Mesenchymal stem cell (in vitro differentiated cells and primary cell): Measurements from ENCODE around the gene NDUFS7.

ENCODE experiments used
- DNase-seq: peaks from one replicate; pipeline ENCODE4 v3.0.0-alpha.2; 2013
- H2AFZ ChIP-seq: one replicate; pipeline ENCODE4 v1.6.1; 2013; ENCODE audit warnings: low read depth, mild to moderate bottlenecking, control low read depth, inconsistent platforms, low read length, moderate library complexity
- H2AK5ac ChIP-seq: 2 replicates; pipeline ENCODE4 v1.6.1; 2013; ENCODE audit warnings: low read length, moderate library complexity, mild to moderate bottlenecking, inconsistent platforms; ENCODE audit not compliant: severe bottlenecking
- H2BK120ac ChIP-seq: one replicate; pipeline ENCODE4 v1.6.1; 2013; ENCODE audit warnings: low read depth, mild to moderate bottlenecking, inconsistent platforms, low read length, moderate library complexity
- H2BK12ac ChIP-seq, 2 experiments: one replicate each; pipeline ENCODE4 v1.6.1; 2013; ENCODE audit warnings: inconsistent platforms in 2 of 2, low read length in 2 of 2, mild to moderate bottlenecking in 2 of 2, moderate library complexity in 2 of 2, control low read depth in 1 of 2
- H2BK15ac ChIP-seq: one replicate; pipeline ENCODE4 v1.6.1; 2013; ENCODE audit warnings: mild to moderate bottlenecking, low read depth, inconsistent platforms; ENCODE audit not compliant: poor library complexity, severe bottlenecking
- H2BK5ac ChIP-seq: 2 replicates; pipeline ENCODE4 v1.6.1; 2013; ENCODE audit warnings: low read depth, mild to moderate bottlenecking, low read length, control low read depth, inconsistent platforms; ENCODE audit not compliant: poor library complexity, severe bottlenecking
- H3K14ac ChIP-seq, 2 experiments: one replicate each; pipeline ENCODE4 v1.6.1; 2013; ENCODE audit warnings: inconsistent platforms in 2 of 2, low read length in 2 of 2, control low read depth in 1 of 2, mild to moderate bottlenecking in 1 of 2, moderate library complexity in 1 of 2
- H3K18ac ChIP-seq, 2 experiments: one replicate each; pipeline ENCODE4 v1.6.1; 2013; ENCODE audit warnings: inconsistent platforms in 2 of 2, low read length in 2 of 2, control low read depth in 1 of 2, low read depth in 1 of 2, mild to moderate bottlenecking in 1 of 2
- H3K23ac ChIP-seq, 2 experiments: one replicate each; pipeline ENCODE4 v1.6.1; 2013; ENCODE audit warnings: inconsistent platforms in 2 of 2, low read length in 2 of 2, mild to moderate bottlenecking in 2 of 2, moderate library complexity in 2 of 2, control low read depth in 1 of 2
- H3K27ac ChIP-seq: 2 replicates; pipeline ENCODE4 v1.5.1; 2013; ENCODE audit warnings: mild to moderate bottlenecking, moderate library complexity, low read length, control low read depth, inconsistent platforms; ENCODE audit not compliant: poor library complexity, severe bottlenecking
- H3K27me3 ChIP-seq, 2 experiments: 2 replicates each; pipeline versions ENCODE4 v1.6.1 to v1.7.0; 2013; ENCODE audit warnings: low read length in 2 of 2, mild to moderate bottlenecking in 2 of 2, moderate library complexity in 2 of 2, control low read depth in 1 of 2, inconsistent platforms in 1 of 2; ENCODE audit not compliant: control insufficient read depth in 1 of 2, insufficient read depth in 1 of 2
- H3K36me3 ChIP-seq, 2 experiments: 2 replicates each; pipeline versions ENCODE4 v1.6.1 to v1.7.0; 2013; ENCODE audit warnings: low read length in 2 of 2, control low read depth in 1 of 2, inconsistent platforms in 1 of 2, low read depth in 1 of 2, mild to moderate bottlenecking in 1 of 2; ENCODE audit not compliant: insufficient read depth in 2 of 2, control insufficient read depth in 1 of 2
- H3K4ac ChIP-seq, 2 experiments: one replicate each; pipeline ENCODE4 v1.6.1; 2013; ENCODE audit warnings: inconsistent platforms in 2 of 2, low read length in 2 of 2, mild to moderate bottlenecking in 2 of 2, moderate library complexity in 2 of 2, control low read depth in 1 of 2, low read depth in 1 of 2
- H3K4me1 ChIP-seq: 2 replicates; pipeline ENCODE4 v1.6.1; 2013; ENCODE audit warnings: low read depth, low read length, control low read depth; ENCODE audit not compliant: control insufficient read depth, insufficient read depth
- H3K4me2 ChIP-seq: 2 replicates; pipeline ENCODE4 v1.6.1; 2013; ENCODE audit warnings: low read length, mild to moderate bottlenecking, inconsistent platforms; ENCODE audit not compliant: poor library complexity, severe bottlenecking
- H3K4me3 ChIP-seq, 2 experiments: 2 replicates each; pipeline versions ENCODE4 v1.5.1 to v1.7.0; 2013; ENCODE audit warnings: low read length in 2 of 2, mild to moderate bottlenecking in 2 of 2, control low read depth in 1 of 2, low read depth in 1 of 2; ENCODE audit not compliant: insufficient read depth in 1 of 2
- H3K79me1 ChIP-seq: replicated peaks from 2 replicates; pipeline ENCODE4 v1.6.1; 2013; ENCODE audit warnings: mild to moderate bottlenecking, control low read depth, low read length, inconsistent platforms; ENCODE audit not compliant: poor library complexity, severe bottlenecking
- H3K9ac ChIP-seq: 2 replicates; pipeline ENCODE4 v1.7.0; 2013; ENCODE audit warnings: mild to moderate bottlenecking, low read length, moderate library complexity
- H3K9me3 ChIP-seq: 2 replicates; pipeline ENCODE4 v1.7.0; 2013; ENCODE audit warnings: mild to moderate bottlenecking, low read length; ENCODE audit not compliant: control insufficient read depth
- H4K8ac ChIP-seq: one replicate; pipeline ENCODE4 v1.6.1; 2013; ENCODE audit warnings: inconsistent platforms, mild to moderate bottlenecking, low read length, moderate library complexity
- H4K91ac ChIP-seq: one replicate; pipeline ENCODE4 v1.6.1; 2013; ENCODE audit warnings: mild to moderate bottlenecking, low read length, inconsistent platforms
- WGBS: methylation state at CpG from one replicate; pipeline ENCODE4 v1.1.7; 2013; ENCODE audit warnings: mixed read lengths; 5-methylcytosine and 5-hydroxymethylcytosine counted together

The NDUFS7 gene

DNA sequence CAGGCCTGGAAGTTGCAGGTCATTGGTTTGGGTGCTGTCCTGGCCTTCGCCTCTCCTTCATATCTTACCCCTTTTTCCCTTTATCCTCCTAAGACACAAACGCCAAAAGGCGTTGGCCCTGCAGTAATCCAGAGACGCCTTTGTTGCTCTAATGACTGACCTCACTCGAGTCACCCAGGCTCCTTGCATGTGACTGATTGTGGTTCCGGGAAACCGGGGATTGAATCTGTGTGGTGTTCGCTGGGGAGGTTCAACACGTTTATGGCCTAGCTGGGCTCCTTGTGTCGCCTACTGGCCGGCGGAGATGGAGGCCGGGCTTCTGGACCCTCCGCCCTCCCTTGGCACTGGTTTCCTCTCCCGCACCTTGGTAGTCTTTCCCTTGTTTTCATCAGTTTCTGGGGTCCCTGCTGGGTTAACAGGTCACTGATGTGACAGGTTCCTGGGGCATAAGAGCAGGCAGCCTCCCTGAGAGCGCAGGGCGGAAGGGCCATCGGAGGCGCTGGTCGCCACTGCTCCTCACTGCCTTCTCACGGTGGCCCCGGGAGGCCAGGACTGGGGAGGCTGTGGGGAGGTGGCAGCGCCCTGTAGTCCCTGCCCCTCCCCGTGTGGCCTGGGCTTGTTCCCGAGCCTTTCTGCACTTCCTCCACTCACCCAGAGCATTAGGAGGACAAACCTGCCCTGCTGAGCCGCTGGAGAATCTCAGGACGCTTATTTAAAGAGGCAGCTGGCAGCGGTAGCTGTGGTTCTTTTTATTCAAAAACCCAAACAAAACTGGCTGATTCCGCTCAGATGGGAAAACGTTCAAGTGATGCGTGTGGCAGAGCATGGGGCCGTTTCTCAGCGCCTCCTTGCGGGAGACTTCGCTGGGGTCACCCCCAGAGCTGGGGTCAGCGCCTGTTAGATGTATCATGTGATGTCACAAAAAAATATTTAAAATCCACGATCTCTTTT is 18.1 kb upstream of the NDUFS7 start:
- Histone ChIP-seq H2BK15ac (no peak overlapping the region), H4K91ac (no peak overlapping the region), H3K14ac (no peak overlapping the region), H3K4ac (no peak overlapping the region), H4K8ac (no peak overlapping the region), H3K79me1 (peaks cover 32% of the 10 kb centered on the region), H3K4me1 (peaks cover 17% of the 10 kb centered on the region), H3K4me2 (no peak overlapping the region), H2BK120ac (no peak overlapping the region), H3K18ac (no peak overlapping the region), H3K27ac (no peak overlapping the region), H2BK5ac (no peak overlapping the region), H2AFZ (no peak overlapping the region), H2AK5ac (no peak overlapping the region), H3K23ac (no peak overlapping the region), H2BK12ac (no peak overlapping the region), H3K4me3 (no peak overlapping the region), H3K9ac (no peak overlapping the region), H3K9me3 (no peaks in the 10 kb centered on the region), H3K27me3 (no peaks in the 10 kb centered on the region), H3K36me3 (peaks cover 71 to 79% of the 10 kb centered on the region in 2 experiments)
- no peak for DNase-seq
- 95% methylated on average over 37 of the region's 37 CpGs for WGBS

- Histone ChIP-seq H2AFZ (no peak overlapping the region), H3K18ac (no peak overlapping the region), H4K91ac (no peak overlapping the region), H2BK15ac (no peak overlapping the region), H2BK120ac (no peak overlapping the region), H3K23ac (no peak overlapping the region), H2BK12ac (no peak overlapping the region), H3K36me3 (peaks cover 75 to 86% of the 10 kb centered on the region in 2 experiments), H3K27ac (no peak overlapping the region), H3K9me3 (no peaks in the 10 kb centered on the region), H3K27me3 (no peaks in the 10 kb centered on the region), H3K4ac (no peak overlapping the region), H3K79me1 (peaks cover 32% of the 10 kb centered on the region), H3K4me1 (peaks cover 19% of the 10 kb centered on the region), H2BK5ac (no peak overlapping the region), H2AK5ac (no peak overlapping the region), H3K9ac (no peak overlapping the region), H3K14ac (no peak overlapping the region), H3K4me3 (no peak overlapping the region), H3K4me2 (no peak overlapping the region), H4K8ac (no peak overlapping the region)
- DNase-seq: no peak
- WGBS: 97% methylated on average over 9 of the region's 10 CpGs
These were observed 17.4 kb upstream of the NDUFS7 start for GRCh38 chr19:1366296-1366695.

DNA sequence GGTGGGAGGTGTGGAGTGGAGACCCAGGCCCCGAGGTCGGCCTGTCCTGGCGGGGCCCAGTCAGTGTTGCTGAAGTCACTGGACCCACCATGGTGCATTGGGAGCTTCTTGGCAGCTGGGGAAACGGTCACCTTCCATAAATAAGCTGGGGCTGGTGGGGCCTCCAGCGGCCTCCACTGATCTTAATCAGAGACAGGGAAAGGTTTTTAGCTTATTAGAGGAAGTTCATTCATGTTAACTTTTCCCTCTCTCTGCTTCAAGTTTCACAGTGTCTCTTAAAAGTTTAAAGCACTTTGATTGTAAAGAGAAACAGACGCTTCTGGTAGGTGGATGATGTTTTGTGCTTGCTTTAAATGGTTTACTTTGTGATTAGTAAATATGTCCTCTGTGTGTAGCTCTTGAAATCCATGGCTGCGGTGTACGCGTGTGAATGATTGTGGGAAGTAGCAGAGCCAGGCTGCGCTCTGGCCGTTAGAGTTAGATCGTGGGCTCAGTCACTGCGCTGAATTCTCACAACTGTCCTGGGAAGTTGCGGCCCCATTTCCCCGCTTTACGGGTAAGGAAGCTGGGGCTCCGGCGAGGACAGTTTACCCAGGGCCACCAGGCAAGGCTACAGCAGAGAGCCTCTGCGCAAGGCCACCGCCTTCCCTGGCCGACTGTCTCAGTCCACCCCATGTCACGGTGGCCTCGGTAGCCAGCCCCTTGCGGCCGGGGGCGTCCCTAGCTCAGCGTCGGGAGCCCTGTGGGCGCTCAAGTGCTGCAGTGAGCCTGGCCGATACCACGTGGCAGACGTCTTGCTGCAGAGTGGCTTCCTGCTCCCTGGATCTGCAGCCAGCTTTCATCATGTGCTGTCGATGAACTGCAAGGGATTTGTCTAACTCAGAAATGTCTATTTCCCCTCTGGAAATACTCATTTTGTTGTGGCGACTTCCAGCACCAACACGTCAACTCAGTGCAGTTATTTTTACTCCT is 16.5 kb upstream of the NDUFS7 start:
- H3K27me3 ChIP-seq: no peaks in the 10 kb centered on the region
- H3K9me3 ChIP-seq: no peaks in the 10 kb centered on the region
- H3K4ac ChIP-seq: no peak overlapping the region
- H3K79me1 ChIP-seq: peaks cover 35% of the 10 kb centered on the region
- no peak overlapping the region for H2BK5ac ChIP-seq
- 95% methylated on average over 35 of the region's 35 CpGs for WGBS
- H4K8ac ChIP-seq: no peak overlapping the region
- H3K9ac ChIP-seq: no peak overlapping the region
- H2BK15ac ChIP-seq: peak overlapping the region; percentile 30
- H3K36me3 ChIP-seq: peaks cover 78 to 90% of the 10 kb centered on the region in 2 experiments
- no peak for DNase-seq
- no peak overlapping the region for H3K27ac ChIP-seq
- H3K18ac ChIP-seq: no peak overlapping the region
- no peak overlapping the region for H3K4me2 ChIP-seq
- H2BK120ac ChIP-seq: no peak overlapping the region
- no peak overlapping the region for H4K91ac ChIP-seq
- no peak overlapping the region for H3K4me3 ChIP-seq
- no peak overlapping the region for H3K23ac ChIP-seq
- no peak overlapping the region for H2AK5ac ChIP-seq
- no peak overlapping the region for H2BK12ac ChIP-seq
- H3K14ac ChIP-seq: no peak overlapping the region
- no peak overlapping the region for H2AFZ ChIP-seq
- H3K4me1 ChIP-seq: peaks cover 17% of the 10 kb centered on the region
